ENCODE data around the gene CCPG1.

Gene CCPG1

GRCh38 chr15:55383687-55384086 lies 24.5 kb downstream of the CCPG1 start:
- no peak for DNase-seq

DNA sequence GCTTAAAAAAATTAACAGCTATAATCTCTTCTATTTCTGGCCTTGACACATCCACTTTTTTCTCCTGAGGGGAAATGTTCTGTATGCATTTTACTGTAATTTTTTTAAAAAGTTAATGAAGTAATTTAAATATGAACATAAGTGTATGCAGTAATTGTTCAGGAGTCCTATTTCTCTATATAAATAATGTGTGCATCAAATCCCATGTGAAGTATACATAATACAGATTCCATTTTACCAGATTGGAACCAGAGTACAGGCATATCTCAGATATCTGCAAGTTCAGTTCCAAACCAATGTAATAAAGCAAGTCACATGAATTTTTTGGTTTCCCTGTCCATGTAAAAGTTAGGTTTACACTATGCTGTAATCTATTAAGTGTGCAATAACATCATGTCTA lies 26.6 kb downstream of the CCPG1 start:
- no peak for DNase-seq

DNA sequence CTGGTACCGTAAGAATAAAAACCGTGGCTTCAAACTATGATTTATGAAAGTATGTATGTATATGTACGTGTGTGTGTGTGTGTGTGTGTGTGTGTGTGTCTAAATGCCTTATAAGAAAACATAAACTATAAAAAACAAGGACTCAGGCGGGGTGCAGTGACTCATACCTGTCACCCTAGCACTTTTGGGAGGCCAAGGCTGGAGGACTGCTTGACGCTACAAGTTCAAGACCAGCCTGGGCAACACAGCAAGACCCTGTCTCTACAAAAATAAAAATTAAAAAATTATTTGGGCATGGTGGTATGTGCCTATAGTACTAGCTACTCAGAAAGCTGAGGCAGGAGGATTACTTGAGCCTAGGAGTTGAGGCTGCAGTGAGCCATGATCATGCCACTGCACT lies 29.1 kb downstream of the CCPG1 start:
- DNase-seq: no peak

- no peak for DNase-seq
Measured at GRCh38 chr15:55372701-55373440, 35.3 kb downstream of the CCPG1 start.

GRCh38 chr15:55366981-55367380 lies 41.2 kb downstream of the CCPG1 start:
- DNase-seq: no peak

DNA sequence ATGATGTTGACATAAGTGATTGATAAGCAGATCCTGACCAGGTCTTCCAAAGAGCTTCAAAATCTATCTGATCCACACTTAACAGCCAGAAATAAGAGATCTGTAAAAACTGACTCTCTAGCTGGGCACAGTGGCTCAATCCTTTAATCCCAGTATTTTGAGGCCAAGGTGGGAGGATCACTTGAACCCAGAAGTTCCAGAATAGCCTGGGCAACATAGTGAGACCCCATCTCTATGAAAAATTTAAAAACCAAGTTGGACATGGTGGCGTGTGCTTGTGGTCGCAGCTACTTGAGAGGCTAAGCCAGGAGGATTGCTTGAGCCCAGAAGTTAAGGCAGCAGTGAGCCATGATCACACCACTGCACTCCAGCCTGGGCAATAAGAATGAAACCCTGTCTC lies 45.5 kb downstream of the CCPG1 start:
- DNase-seq: no peak

- DNase-seq: no peak
Measured at GRCh38 chr15:55361048-55361447, 47.1 kb downstream of the CCPG1 start.

GRCh38 chr15:55360256-55360655 lies 47.9 kb downstream of the CCPG1 start:
- DNase-seq: no peak

DNA sequence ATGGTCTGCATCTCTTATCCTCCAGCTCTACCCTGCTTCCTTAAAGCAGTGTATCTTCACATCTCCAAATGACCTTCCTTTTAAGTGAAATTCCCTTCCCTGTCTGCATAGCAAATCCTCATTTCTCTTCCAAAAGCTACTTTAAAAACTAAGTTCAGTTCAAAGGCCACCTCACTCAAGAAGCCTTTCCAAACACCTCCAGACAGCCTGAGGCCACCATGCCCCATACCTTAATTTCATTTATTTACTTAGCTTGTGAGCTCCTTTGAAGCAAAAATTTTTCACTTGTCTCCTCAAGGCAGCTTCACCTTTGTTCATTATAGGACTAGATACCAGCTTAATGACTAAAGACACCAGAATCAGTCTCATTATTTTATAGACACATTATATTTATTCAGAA lies 49.7 kb downstream of the CCPG1 start:
- no peak for DNase-seq

GRCh38 chr15:55357774-55358173 lies 50.4 kb downstream of the CCPG1 start:
- DNase-seq: no peak

GRCh38 chr15:55356985-55357585 lies 51.1 kb downstream of the CCPG1 start:
- DNase-seq: no peak

- no peak for DNase-seq
Measured at GRCh38 chr15:55353025-55353424, 55.1 kb downstream of the CCPG1 start.

DNA sequence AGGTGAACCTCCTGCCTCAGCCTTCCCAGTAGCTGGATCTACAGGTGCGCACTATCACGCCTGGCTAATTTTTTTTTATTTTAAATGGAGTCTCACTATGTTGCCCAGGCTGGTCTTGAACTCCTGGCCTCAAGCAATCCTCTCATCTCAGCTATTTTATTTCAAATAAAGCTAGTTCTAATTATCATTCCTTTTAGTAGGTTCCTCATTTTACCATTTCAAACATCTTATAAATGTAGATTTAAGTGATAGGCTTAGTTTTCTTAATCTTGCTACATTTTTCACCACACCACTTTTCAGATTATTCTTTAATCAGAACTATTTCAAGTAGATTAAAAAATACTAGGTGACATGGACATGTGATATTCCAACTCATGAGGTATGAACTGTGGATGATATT lies 58.9 kb downstream of the CCPG1 start:
- DNase-seq: no peak

- no peak for DNase-seq
Measured at GRCh38 chr15:55348281-55348778, 59.8 kb downstream of the CCPG1 start.

GRCh38 chr15:55344206-55344605 lies 64.0 kb downstream of the CCPG1 start:
- no peak for DNase-seq

GRCh38 chr15:55343168-55343567 lies 65.0 kb downstream of the CCPG1 start:
- DNase-seq: no peak

- DNase-seq: no peak
Measured at GRCh38 chr15:55337160-55337559, 71.0 kb downstream of the CCPG1 start.

- DNase-seq: no peak
Measured at GRCh38 chr15:55334997-55335396, 73.2 kb downstream of the CCPG1 start.

- DNase-seq: no peak
Measured at GRCh38 chr15:55334371-55334770, 73.8 kb downstream of the CCPG1 start.

DNA sequence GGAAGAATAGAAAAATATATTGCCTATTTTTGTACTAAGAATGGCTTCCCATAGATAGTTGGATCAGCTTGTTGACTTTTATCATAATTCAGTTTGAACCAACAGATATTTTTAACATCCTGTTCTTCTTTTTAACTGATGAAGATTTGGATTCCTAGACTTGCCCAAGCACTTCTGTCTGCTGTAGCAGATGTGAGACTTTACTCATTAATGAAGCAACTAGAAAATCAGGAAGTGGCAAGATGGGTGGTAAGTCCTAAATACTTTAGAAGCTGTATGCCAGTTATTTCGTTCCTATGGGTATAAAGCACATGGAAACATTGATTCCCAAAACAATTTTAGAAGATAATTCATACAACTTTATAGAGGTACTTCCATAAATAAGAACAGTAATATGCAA lies 80.8 kb downstream of the CCPG1 start:
- no peak for DNase-seq

GRCh38 chr15:55322467-55322866 lies 85.7 kb downstream of the CCPG1 start:
- DNase-seq: no peak

DNA sequence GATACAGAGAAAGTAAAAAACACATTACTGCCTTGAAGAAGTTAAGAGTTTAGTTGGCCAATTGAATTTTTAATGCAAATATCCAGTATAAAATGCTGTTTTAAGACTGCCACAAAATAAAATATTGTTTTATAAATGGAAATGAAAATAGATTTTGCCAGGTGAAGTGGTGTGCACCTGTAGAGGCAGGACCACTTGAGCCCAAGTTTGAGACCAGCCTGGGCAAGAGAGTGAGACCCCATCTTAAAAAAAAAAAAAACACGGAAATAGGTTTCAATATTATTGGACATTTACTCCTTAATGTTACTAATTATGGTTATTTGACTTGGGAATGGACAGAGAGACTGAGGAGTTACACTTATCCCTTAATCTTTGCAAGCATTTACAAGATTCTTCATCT lies 87.2 kb downstream of the CCPG1 start:
- no peak for DNase-seq

DNA sequence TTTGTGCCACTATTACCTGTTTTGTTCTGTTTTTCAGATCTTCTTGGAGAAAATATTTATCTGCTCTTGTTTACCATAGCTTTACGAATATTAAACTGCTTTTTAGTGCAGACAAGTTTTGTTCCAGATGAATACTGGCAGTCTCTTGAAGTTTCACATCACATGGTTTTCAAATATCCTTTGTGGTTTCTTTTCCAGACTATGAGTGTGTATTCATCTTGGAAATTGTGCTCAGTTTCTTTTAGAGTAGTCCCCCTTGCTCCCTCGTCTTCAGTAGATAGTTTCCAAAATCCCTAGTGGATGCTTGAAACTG lies 88.0 kb downstream of the CCPG1 start:
- DNase-seq: no peak

- no peak for DNase-seq
Measured at GRCh38 chr15:55319537-55320237, 88.5 kb downstream of the CCPG1 start.

Measured in 8988T (cell line).